ENCODE results near the gene FOSL1. TPM values are rescaled to one million over a fixed set of nuclear protein-coding genes. Genes with fewer than 3 reads are reported as not detected.

The FOSL1 gene
- total and polyA plus RNA-seq, 2 of the 13 experiments (the other 11 are each of a cell fraction or from before 2014, with no cell fraction given) = 4.0 to 4.1 TPM

GRCh38 chr11:65863889-65864705 lies 36.1 kb downstream of the FOSL1 start (continued):
- TF ChIP-seq ZNF687 (CRISPR knock-in tag; IDR thresholded peaks at IDR 0.05) (no peak), ATF3 (CRISPR knock-in tag; IDR thresholded peaks at IDR 0.05) (no peak), RBM39 (IDR thresholded peaks at IDR 0.05; ENCODE audit: low read depth, low read length, poor library complexity, severe bottlenecking) (no peak)

- no peak for TF ChIP-seq ZNF142 (CRISPR knock-in tag; IDR thresholded peaks at IDR 0.05)
- TF ChIP-seq RBFOX2 (IDR thresholded peaks at IDR 0.05; ENCODE audit: low read depth, low read length) = peak; percentile 49; the same call in 1 of the 2 replicates
- TF ChIP-seq SIX1 (CRISPR knock-in tag; IDR thresholded peaks at IDR 0.05; ENCODE audit: borderline replicate concordance) = no peak
- no peak for TF ChIP-seq ZBTB7B (CRISPR knock-in tag; IDR thresholded peaks at IDR 0.05)
- 0 out of 2 replicates have a peak, but pooled peaks have one; percentile 39 for TF ChIP-seq PCBP1 (IDR thresholded peaks at IDR 0.05; ENCODE audit: borderline replicate concordance, low read depth, low read length)
- Histone ChIP-seq H3K9me3 (ENCODE audit: low read length) (no peaks in the 10 kb centered on the region), H3K79me2 (ENCODE audit: insufficient read depth, low read length) (peaks cover 10% of the 10 kb centered on the region), H3K36me3 (replicated peaks in 1 of 2; ENCODE audit: control insufficient read depth in 1 of 2, insufficient read depth in 2 of 2, low read length in 2 of 2) (peaks cover 14 to 45% of the 10 kb centered on the region in 2 experiments; a peak in 4 of 5 replicates), H3K27me3 (ENCODE audit: control insufficient read depth in 1 of 2, insufficient read depth in 2 of 2, low read length in 2 of 2) (no peaks in the 10 kb centered on the region; a peak in 1 of 5 replicates), H3K27ac (ENCODE audit: extremely low read length, insufficient read depth, low read length) (no peak overlapping the region), H3K4me1 (ENCODE audit: insufficient read depth, low read length) (peaks cover 28% of the 10 kb centered on the region), H3K4me2 (ENCODE audit: low read depth, low read length) (no peak overlapping the region), H3K4me3 (replicated peaks in 1 of 3; ENCODE audit: insufficient read depth in 1 of 3, low read depth in 2 of 3, low read length in 3 of 3) (no peak overlapping the region), H4K20me1 (ENCODE audit: insufficient read depth, low read length) (no peaks in the 10 kb centered on the region), H2AFZ (ENCODE audit: low read length) (no peak overlapping the region), H3K9ac (ENCODE audit: insufficient read depth, low read depth, low read length) (no peak overlapping the region)
- BruUV-seq (replicated peaks) = no TSS peak
- CTCF ChIA-PET (ENCODE audit: low intra/inter-chr PET ratio, low total read pairs) = no interaction called here
- WGBS (ENCODE audit: low lambda C conversion rate) = 96% methylated on average over 13 of the region's 24 CpGs
- POLR2A ChIA-PET = interaction anchor here (0.6 kb wide), 1 partner anchor 25 kb away, joined by 5 read pairs; the partner anchor contains the start of gene FIBP
- in situ Hi-C loops (cut with HindIII; ENCODE audit: extremely low pct_ligation_motif_present, low pct_unique_long_range_greater_than_20kb) = no loop called here
- DNase-seq (ENCODE audit: low spot score) = no peak
- intact Hi-C loops (cut with micrococcal nuclease; ENCODE audit: unreplicated experiment) = no loop called here
- no peak for FAIRE-seq
- no peak for ATAC-seq
Observed at GRCh38 chr11:65862941-65863888, 37.0 kb downstream of the FOSL1 start.
